Sigmoid colon (tissue), 4 donors: ENCODE measurements around the gene ZNF728.
"Not testable (repeated sequence)": the region's sequence is repeated elsewhere in the genome, so short reads cannot be mapped to it uniquely, and the experiment has no call there.

Source experiments
- CTCF ChIP-seq, 4 experiments: fragments of 450-650 bp in 3 of 4; fragments of 200-600 bp in 1 of 4; IDR thresholded peaks; one replicate each; pipeline ENCODE4 v1.5.1; 2016 to 2019; ENCODE audit warnings: antibody characterized with exemption in 4 of 4, mild to moderate bottlenecking in 3 of 4, moderate library complexity in 2 of 4
- POLR2A ChIP-seq, 2 donors: fragments of 450-650 bp; IDR thresholded peaks; one replicate each; pipeline ENCODE4 v1.6.1; 2016; ENCODE audit warnings: antibody characterized with exemption in 2 of 2, mild to moderate bottlenecking in 2 of 2, moderate library complexity in 2 of 2
- POLR2AphosphoS5 ChIP-seq, 4 donors: sonication (generic); formaldehyde crosslinking; IDR thresholded peaks; one replicate each; pipeline ENCODE4 v1.6.1; 2017; ENCODE audit warnings: antibody characterized with exemption in 4 of 4

- TF ChIP-seq POLR2A, CTCF, POLR2AphosphoS5 (IDR thresholded peaks at IDR 0.05): not testable (repeated sequence)
These were observed 77.8 kb downstream of the ZNF728 start for GRCh38 chr19:22925181-22925580.
